Kidney epithelial cell (primary cell): ENCODE results near the gene CALY. TPM values are rescaled to one million over a fixed set of nuclear protein-coding genes. Genes with fewer than 3 reads are reported as not detected.

Experiments
- DNase-seq: peaks from one replicate; pipeline ENCODE4 v3.0.0-alpha.2; 2010; ENCODE audit warnings: low read depth
- H3K27me3 ChIP-seq: 2 replicates; pipeline ENCODE4 v1.6.0; 2011; ENCODE audit warnings: low read length; ENCODE audit not compliant: control insufficient read depth, insufficient read depth
- H3K36me3 ChIP-seq: 2 replicates; pipeline ENCODE4 v1.5.1; 2011; ENCODE audit warnings: low read length; ENCODE audit not compliant: control insufficient read depth, insufficient read depth
- H3K4me3 ChIP-seq: 2 replicates; pipeline ENCODE4 v1.5.1; 2011; ENCODE audit warnings: low read depth, mild to moderate bottlenecking, control low read depth, low read length
- CTCF ChIP-seq: IDR thresholded peaks from 2 replicates; pipeline ENCODE4 v1.5.1; 2011; ENCODE audit warnings: mild to moderate bottlenecking, moderate library complexity, low read length, control low read depth, inconsistent platforms; ENCODE audit not compliant: insufficient read depth, poor library complexity, severe bottlenecking
- total RNA-seq: library from RNA; depleted of rRNA; stranded (reverse); fragments of >200 nt; gene quantifications from 2 replicates; pipeline ENCODE4 v1.2.3, GENCODE V29; 2015

The CALY gene
- total RNA-seq, 1 donor from 2014 or later: 0.96 TPM

- Histone ChIP-seq H3K36me3 (no peaks in the 10 kb centered on the region), H3K27me3 (peaks cover 19% of the 10 kb centered on the region), H3K4me3 (no peak overlapping the region)
- TF ChIP-seq CTCF: no peak
- no peak for DNase-seq
Measured at GRCh38 chr10:133344236-133344635, 7.5 kb upstream of the CALY start.

- Histone ChIP-seq H3K27me3 (peaks cover 19% of the 10 kb centered on the region), H3K4me3 (no peak overlapping the region), H3K36me3 (no peaks in the 10 kb centered on the region)
- DNase-seq: no peak
- TF ChIP-seq CTCF: no peak
Measured at GRCh38 chr10:133343558-133343957, 6.9 kb upstream of the CALY start.

- peaks cover 18% of the 10 kb centered on the region for H3K27me3 ChIP-seq
- no peak for DNase-seq
- H3K4me3 ChIP-seq: no peak overlapping the region
- TF ChIP-seq CTCF: no peak
- no peaks in the 10 kb centered on the region for H3K36me3 ChIP-seq
Measured at GRCh38 chr10:133342942-133343341, 6.2 kb upstream of the CALY start.

- no peak for TF ChIP-seq CTCF
- no peaks in the 10 kb centered on the region for H3K36me3 ChIP-seq
Measured at GRCh38 chr10:133341983-133342382, 5.3 kb upstream of the CALY start.

GRCh38 chr10:133339708-133340380 lies 3.1 kb upstream of the CALY start:
- Histone ChIP-seq H3K36me3 (no peaks in the 10 kb centered on the region), H3K4me3 (no peak overlapping the region), H3K27me3 (peaks cover 39% of the 10 kb centered on the region)
- no peak for TF ChIP-seq CTCF
- DNase-seq: no peak

More at GRCh38 chr10:133341983-133342382, 5.3 kb upstream of the CALY start:
- Histone ChIP-seq H3K4me3 (no peak overlapping the region), H3K27me3 (peaks cover 21% of the 10 kb centered on the region)
- DNase-seq: no peak
